Loucy (cell line): ENCODE measurements around the gene TUFT1.

Experiments used
- CTCF ChIP-seq: fragments of 200-600 bp; sonication (generic); conservative IDR thresholded peaks from 2 replicates; pipeline ENCODE4 v1.5.1; 2014; ENCODE audit warnings: mild to moderate bottlenecking, antibody characterized with exemption, low read length
- EZH2phosphoT487 ChIP-seq: fragments of 200-600 bp; IDR thresholded peaks from 2 replicates; pipeline ENCODE4 v1.6.1; 2018; ENCODE audit warnings: antibody characterized with exemption, mild to moderate bottlenecking, moderate library complexity, borderline replicate concordance

- TF ChIP-seq CTCF = no peak
- TF ChIP-seq EZH2phosphoT487 = no peak
These were observed 37.1 kb downstream of the TUFT1 start for GRCh38 chr1:151577173-151577572.
